GM12878 (cell line): Measurements from ENCODE around the gene HIP1. TPM values are rescaled to one million over a fixed set of nuclear protein-coding genes. Genes with fewer than 3 reads are reported as not detected.

Experiments used
- ATAC-seq: fragments of 200-7000 bp; cut with Tn5 transposase; 3 replicates; pipeline ENCODE4 v1.9.1; 2020; ENCODE audit warnings: mild to moderate bottlenecking, moderate library complexity
- BruUV-seq: library from RNA; stranded (reverse); fragments of 400-500 nt; replicated peaks from 2 replicates; lab custom pipeline; 2021; lab: Mats Ljungman, UMichigan
- CTCF ChIA-PET: fragments of 300-600 bp; sonication (Branson Sonifier 250); formaldehyde crosslinking; extraction: SDS; loops from one replicate; lab custom pipeline; 2021; ENCODE audit warnings: inconsistent platforms; lab: Yijun Ruan, JAX
- POLR2A ChIA-PET: fragments of 350-600 bp; formaldehyde crosslinking; extraction: SDS; loops from one replicate; lab custom pipeline; 2021; ENCODE audit warnings: inconsistent platforms; lab: Charles Lee
- RAD21 ChIA-PET: fragments of 300-600 bp; sonication (Branson Sonifier 250); formaldehyde crosslinking; loops from one replicate; lab custom pipeline; 2023; ENCODE audit warnings: antibody characterized with exemption; ENCODE audit not compliant: unreplicated experiment; lab: Charles Lee
- SMC1A ChIA-PET: fragments of 300-600 bp; sonication (Branson Sonifier 250); formaldehyde crosslinking; loops from one replicate; lab custom pipeline; 2023; ENCODE audit not compliant: unreplicated experiment, uncharacterized antibody; lab: Charles Lee
- DNase-seq: peaks from one replicate; pipeline ENCODE4 v3.0.0-alpha.2; 2011; ENCODE audit warnings: low read depth, low spot score
- FAIRE-seq: peaks from 3 replicates; lab custom pipeline; 2011; peaks lifted over from hg19 to GRCh38; lab: Jason Lieb, UNC
- H2AFZ ChIP-seq: 2 replicates; pipeline ENCODE4 v1.6.0; 2011; ENCODE audit warnings: low read depth, low read length, control low read depth; ENCODE audit not compliant: control insufficient read depth
- H3K27ac ChIP-seq: 2 replicates; pipeline ENCODE4 v1.5.1; 2011; ENCODE audit warnings: control low read depth; ENCODE audit not compliant: control insufficient read depth, insufficient read depth
- H3K27me3 ChIP-seq, 2 experiments: replicated peaks in 1 of 2; 2 replicates each; pipeline versions ENCODE4 v1.6.0 to v1.6.1; 2011; ENCODE audit warnings: low read length in 1 of 2; ENCODE audit not compliant: control insufficient read depth in 2 of 2, insufficient read depth in 2 of 2
- H3K36me3 ChIP-seq, 2 experiments: 2 replicates each; pipeline ENCODE4 v1.5.1; 2011; ENCODE audit warnings: low read length in 1 of 2; ENCODE audit not compliant: control insufficient read depth in 2 of 2, insufficient read depth in 2 of 2
- H3K4me1 ChIP-seq: 2 replicates; pipeline ENCODE4 v1.6.1; 2011; ENCODE audit warnings: mild to moderate bottlenecking, low read length, moderate library complexity, mixed read lengths; ENCODE audit not compliant: control insufficient read depth, insufficient read depth
- H3K4me2 ChIP-seq: 2 replicates; pipeline ENCODE4 v1.6.0; 2011; ENCODE audit warnings: control low read depth; ENCODE audit not compliant: control insufficient read depth, insufficient read depth
- H3K4me3 ChIP-seq: fragments of 200-600 bp; sonication (generic); 2 replicates; pipeline ENCODE4 v1.5.1; 2016
- H3K79me2 ChIP-seq: 2 replicates; pipeline ENCODE4 v1.6.0; 2011; ENCODE audit warnings: low read length; ENCODE audit not compliant: control insufficient read depth, insufficient read depth
- H3K9ac ChIP-seq: 2 replicates; pipeline ENCODE4 v1.8.0; 2011; ENCODE audit warnings: low read length, control low read depth, mixed read lengths; ENCODE audit not compliant: control insufficient read depth, insufficient read depth
- H3K9me3 ChIP-seq: replicated peaks from 3 replicates; pipeline ENCODE4 v1.5.1; 2011; ENCODE audit warnings: mild to moderate bottlenecking, low read length; ENCODE audit not compliant: control insufficient read depth, insufficient read depth
- H4K20me1 ChIP-seq: 2 replicates; pipeline ENCODE4 v1.6.0; 2011; ENCODE audit not compliant: control insufficient read depth, insufficient read depth
- BHLHE40 ChIP-seq, 2 experiments: fragments of 450-650 bp in 1 of 2; IDR thresholded peaks; 2 replicates each; pipeline ENCODE4 v1.6.1; 2011 to 2017; ENCODE audit warnings: low read depth in 2 of 2, borderline replicate concordance in 1 of 2, improper control_type of control experiment in 1 of 2, low read length in 1 of 2, mild to moderate bottlenecking in 1 of 2
- CBX3 ChIP-seq: fragments of 200-600 bp; sonication (generic); IDR thresholded peaks from 2 replicates; pipeline ENCODE4 v1.6.1; 2016; ENCODE audit warnings: low read depth, borderline replicate concordance
- ESRRA ChIP-seq: IDR thresholded peaks from 2 replicates; pipeline ENCODE4 v1.6.1; 2012; ENCODE audit warnings: mild to moderate bottlenecking, low read length, improper control_type of control experiment
- IRF5 ChIP-seq: fragments of 450-650 bp; IDR thresholded peaks from 2 replicates; pipeline ENCODE4 v1.6.1; 2017; ENCODE audit warnings: borderline replicate concordance
- KLF5 ChIP-seq: fragments of 450-650 bp; IDR thresholded peaks from 2 replicates; pipeline ENCODE4 v1.6.1; 2014; ENCODE audit warnings: mild to moderate bottlenecking; ENCODE audit not compliant: partially characterized antibody
- MLLT1 ChIP-seq: fragments of 450-650 bp; IDR thresholded peaks from 2 replicates; pipeline ENCODE4 v1.6.1; 2016; ENCODE audit warnings: mild to moderate bottlenecking
- MYB ChIP-seq: fragments of 150-350 bp; IDR thresholded peaks from 2 replicates; pipeline ENCODE4 v1.6.1; 2014; ENCODE audit warnings: mild to moderate bottlenecking, low read depth, low read length, borderline replicate concordance
- NRF1 ChIP-seq: conservative IDR thresholded peaks from 2 replicates; pipeline ENCODE4 v1.6.1; 2011; ENCODE audit warnings: mild to moderate bottlenecking, low read depth, low read length, improper control_type of control experiment
- SP1 ChIP-seq: IDR thresholded peaks from one replicate; pipeline ENCODE4 v1.6.1; 2011; ENCODE audit warnings: low read depth, low read length
- ZNF207 ChIP-seq: fragments of 450-650 bp; IDR thresholded peaks from 2 replicates; pipeline ENCODE4 v1.6.1; 2014; ENCODE audit warnings: antibody characterized with exemption, mild to moderate bottlenecking, borderline replicate concordance
- WGBS: methylation state at CpG from one replicate; pipeline ENCODE4 v1.1.6; 2016; ENCODE audit warnings: low lambda C conversion rate; ENCODE audit not compliant: insufficient replicate concordance, insufficient coverage; ENCODE audit errors: missing lambda C conversion rate; 5-methylcytosine and 5-hydroxymethylcytosine counted together
- in situ Hi-C: fragments of 300-500 bp; cut with MboI; formaldehyde crosslinking; loops from 9 replicates; pipeline ENCODE4 v1.14.3; 2018; ENCODE audit warnings: mixed read lengths
- intact Hi-C: fragments of 100-400 bp; cut with micrococcal nuclease; formaldehyde crosslinking; loops from one replicate; pipeline ENCODE4 v1.14.2; 2022; ENCODE audit not compliant: unreplicated experiment
- polyA plus RNA-seq, 11 experiments: library from polyadenylated mRNA; depleted of rRNA in 4 of 11; unstranded in 6 of 11; stranded (reverse) in 5 of 11; fragments of >200 nt; fragmentation: Nextera tagmentation in 4 of 11; fragmentation: Illumina TruSeq in 1 of 11; extraction: Ambion mirVana in 4 of 11; extraction: Trizol in 1 of 11; gene quantifications; 1 replicate in 1 of 11; 2 replicates in 10 of 11; pipeline versions ENCODE4 v1.2.1 to v1.2.3, GENCODE V29; 2011 to 2016; ENCODE audit warnings: inconsistent platforms in 2 of 11, missing spikeins in 2 of 11, low read depth in 1 of 11
- total RNA-seq, 4 experiments: library from RNA; depleted of rRNA in 3 of 4; stranded (reverse); fragments of >200 nt in 3 of 4; fragmentation: Illumina TruSeq in 1 of 4; extraction: Trizol in 1 of 4; gene quantifications; 2 replicates each; pipeline versions ENCODE4 v1.2.1 to v1.2.3, GENCODE V29; 2013 to 2021

HIP1 gene
- total and polyA plus RNA-seq, 10 of the 15 experiments (the other 5 are each of a cell fraction or from before 2014, with no cell fraction given), result 1.2 to 9.7 (median 3.2) TPM

- no peak for TF ChIP-seq NRF1
- TF ChIP-seq IRF5, result no peak
- no peak for TF ChIP-seq KLF5
- no peak for TF ChIP-seq MYB
- TF ChIP-seq SP1, result no peak
- TF ChIP-seq MLLT1, result no peak
- TF ChIP-seq ESRRA, result no peak
- no peak for TF ChIP-seq BHLHE40 (IDR thresholded peaks at IDR 0.05; ENCODE audit: borderline replicate concordance in 1 of 2, low read depth in 2 of 2, low read length in 1 of 2)
- no peak for TF ChIP-seq ZNF207
- no peak for TF ChIP-seq CBX3
- H4K20me1 ChIP-seq, result no peaks in the 10 kb centered on the region
- RAD21 ChIA-PET, result interaction anchor here (0.7 kb wide), 1 partner anchor 84 kb away, joined by 5 read pairs; no protein-coding TSS in a partner anchor
- H3K9ac ChIP-seq, result no peak overlapping the region
- DNase-seq (no peak), FAIRE-seq (no peak), ATAC-seq (no peak)
- H3K9me3 ChIP-seq, result no peaks in the 10 kb centered on the region
- no peaks in the 10 kb centered on the region for H3K27me3 ChIP-seq
- intact Hi-C loops, result no loop called here
- H2AFZ ChIP-seq, result no peak overlapping the region
- in situ Hi-C loops, result no loop called here
- H3K4me2 ChIP-seq, result no peak overlapping the region
- POLR2A ChIA-PET, result no interaction called here
- H3K27ac ChIP-seq, result no peak overlapping the region
- 87% methylated on average over 10 of the region's 10 CpGs for WGBS
- no peaks in the 10 kb centered on the region for H3K36me3 ChIP-seq
- BruUV-seq, result no TSS peak
- H3K4me1 ChIP-seq, result peaks cover 20% of the 10 kb centered on the region
- CTCF ChIA-PET, result no interaction called here
- SMC1A ChIA-PET, result interaction anchor here (1.9 kb wide), 1 partner anchor 82 kb away, joined by 6 read pairs; no protein-coding TSS in a partner anchor
- H3K79me2 ChIP-seq, result no peaks in the 10 kb centered on the region
- no peak overlapping the region for H3K4me3 ChIP-seq
Observed at GRCh38 chr7:75658369-75658768, 80.4 kb downstream of the HIP1 start.
